Measurements from ENCODE around the gene LHX6. TPM values are rescaled to one million over a fixed set of nuclear protein-coding genes. Genes with fewer than 3 reads are reported as not detected.
A peak's percentile ranks its signal among the peaks of the same experiment; 100 is the strongest.

The LHX6 gene
- total RNA-seq, 1 donor from 2014 or later, result 0.34 TPM

DNA sequence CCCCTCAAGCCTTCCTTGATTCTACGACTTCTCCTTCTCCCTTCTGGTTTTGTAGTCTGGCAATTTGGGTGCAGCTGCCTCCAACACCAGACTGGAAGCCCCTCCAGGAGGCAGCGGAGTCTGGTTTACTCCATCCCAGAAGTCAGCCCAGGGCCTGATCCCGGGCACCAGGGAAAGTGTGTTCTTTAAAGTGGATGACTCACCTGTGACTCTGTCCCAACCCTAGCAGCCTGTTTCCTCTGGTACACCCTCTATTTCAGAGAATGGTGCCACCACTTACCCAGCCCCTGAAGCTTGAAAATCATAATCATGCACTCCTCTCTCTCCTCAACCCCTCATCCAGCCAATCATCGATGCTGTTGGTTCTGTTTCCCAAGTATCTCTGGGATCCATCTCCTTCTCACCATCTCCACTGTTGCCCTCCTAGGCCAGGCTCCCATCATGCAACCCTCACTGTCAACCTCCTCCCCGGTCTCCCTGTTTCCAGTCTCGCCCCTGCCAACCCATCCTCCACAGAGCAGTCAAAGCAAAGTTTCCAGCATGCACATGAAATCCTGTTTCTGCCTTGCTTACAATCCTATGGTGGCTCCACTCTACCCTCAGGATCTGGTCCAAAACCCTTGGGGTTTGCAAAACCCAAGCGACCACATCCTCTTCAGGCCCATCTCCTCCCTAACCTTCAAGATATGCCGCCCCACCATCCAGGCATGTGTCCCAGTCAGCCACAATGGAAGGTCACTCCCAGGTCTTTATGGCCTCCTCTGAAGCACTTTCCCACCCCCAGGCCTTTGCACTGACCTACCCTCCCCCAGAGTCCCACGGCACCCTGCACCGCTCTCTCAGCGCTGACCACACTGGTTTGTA, 10.5 kb downstream of the LHX6 start:
- no peak overlapping the region for H2AFZ ChIP-seq (ENCODE audit: low read depth, low read length)
- H3K9me3 ChIP-seq (ENCODE audit: insufficient read depth, low read depth, low read length), result no peaks in the 10 kb centered on the region
- no peak overlapping the region for H3K27ac Mint-ChIP-seq (ENCODE audit: unreplicated experiment)
- no peaks in the 10 kb centered on the region for H3K4me1 Mint-ChIP-seq (ENCODE audit: low read depth, unreplicated experiment)
- H3K4me1 ChIP-seq (ENCODE audit: insufficient read depth, low read length), result no peaks in the 10 kb centered on the region
- H3K4me2 ChIP-seq (ENCODE audit: low read length), result peak overlapping the region; percentile 42
- no peaks in the 10 kb centered on the region for H3K79me2 ChIP-seq (ENCODE audit: insufficient read depth, low read length)
- H3K9me3 Mint-ChIP-seq (ENCODE audit: unreplicated experiment), result peaks cover 24% of the 10 kb centered on the region
- H3K4me3 ChIP-seq (ENCODE audit: insufficient read depth, low read depth, low read length), result no peak overlapping the region
- DNase-seq (ENCODE audit: low read depth) (no peak), FAIRE-seq (no peak)
- peaks cover 97% of the 10 kb centered on the region for H3K27me3 ChIP-seq (ENCODE audit: insufficient read depth, low read length)
- TF ChIP-seq EZH2 (IDR thresholded peaks at IDR 0.05; ENCODE audit: insufficient read depth, low read length), result no peak
- TF ChIP-seq, protein P1, sequence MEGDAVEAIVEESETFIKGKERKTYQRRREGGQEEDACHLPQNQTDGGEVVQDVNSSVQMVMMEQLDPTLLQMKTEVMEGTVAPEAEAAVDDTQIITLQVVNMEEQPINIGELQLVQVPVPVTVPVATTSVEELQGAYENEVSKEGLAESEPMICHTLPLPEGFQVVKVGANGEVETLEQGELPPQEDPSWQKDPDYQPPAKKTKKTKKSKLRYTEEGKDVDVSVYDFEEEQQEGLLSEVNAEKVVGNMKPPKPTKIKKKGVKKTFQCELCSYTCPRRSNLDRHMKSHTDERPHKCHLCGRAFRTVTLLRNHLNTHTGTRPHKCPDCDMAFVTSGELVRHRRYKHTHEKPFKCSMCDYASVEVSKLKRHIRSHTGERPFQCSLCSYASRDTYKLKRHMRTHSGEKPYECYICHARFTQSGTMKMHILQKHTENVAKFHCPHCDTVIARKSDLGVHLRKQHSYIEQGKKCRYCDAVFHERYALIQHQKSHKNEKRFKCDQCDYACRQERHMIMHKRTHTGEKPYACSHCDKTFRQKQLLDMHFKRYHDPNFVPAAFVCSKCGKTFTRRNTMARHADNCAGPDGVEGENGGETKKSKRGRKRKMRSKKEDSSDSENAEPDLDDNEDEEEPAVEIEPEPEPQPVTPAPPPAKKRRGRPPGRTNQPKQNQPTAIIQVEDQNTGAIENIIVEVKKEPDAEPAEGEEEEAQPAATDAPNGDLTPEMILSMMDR (IDR thresholded peaks at IDR 0.05; ENCODE audit: insufficient read depth, low read depth, low read length), result no peak
- peaks cover 89% of the 10 kb centered on the region for H3K27me3 Mint-ChIP-seq (ENCODE audit: low read depth, unreplicated experiment)
- peaks cover 27% of the 10 kb centered on the region for H4K20me1 ChIP-seq (ENCODE audit: insufficient read depth, low read length)
- no peak overlapping the region for H3K27ac ChIP-seq (ENCODE audit: low read depth, low read length)
- no peak overlapping the region for H3K9ac ChIP-seq (ENCODE audit: low read length)
- H3K36me3 Mint-ChIP-seq (ENCODE audit: low read depth, unreplicated experiment), result no peaks in the 10 kb centered on the region
- no peaks in the 10 kb centered on the region for H3K36me3 ChIP-seq (ENCODE audit: insufficient read depth, low read length)
- H3K4me3 Mint-ChIP-seq (ENCODE audit: unreplicated experiment), result peak overlapping the region; percentile 4

DNA sequence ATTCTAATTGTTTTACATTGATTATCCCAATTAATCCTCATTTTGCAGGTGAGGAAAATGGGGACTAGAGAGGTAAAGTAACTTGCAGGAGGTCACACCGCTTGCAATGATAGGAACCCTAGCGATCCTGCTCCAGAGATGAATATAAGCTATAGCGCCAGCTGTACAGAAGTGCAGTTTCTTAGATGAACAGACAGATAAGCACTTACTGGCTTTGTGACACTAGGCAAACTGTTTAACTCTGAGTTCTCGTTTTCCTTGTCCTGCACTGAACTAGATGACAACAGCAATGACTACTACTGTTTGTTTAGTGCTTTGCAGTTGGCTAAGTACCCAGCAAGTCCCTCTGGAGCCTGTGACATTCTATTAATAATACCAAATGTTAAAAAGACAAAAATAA, 11.1 kb downstream of the LHX6 start:
- Histone ChIP-seq H3K9me3 (ENCODE audit: insufficient read depth, low read depth, low read length) (peaks cover 2% of the 10 kb centered on the region), H3K4me3 (ENCODE audit: insufficient read depth, low read depth, low read length) (no peak overlapping the region), H3K27ac (ENCODE audit: low read depth, low read length) (no peak overlapping the region), H4K20me1 (ENCODE audit: insufficient read depth, low read length) (peaks cover 27% of the 10 kb centered on the region), H3K79me2 (ENCODE audit: insufficient read depth, low read length) (no peaks in the 10 kb centered on the region), H3K27me3 (ENCODE audit: insufficient read depth, low read length) (peaks cover 97% of the 10 kb centered on the region), H3K36me3 (ENCODE audit: insufficient read depth, low read length) (no peaks in the 10 kb centered on the region), H3K4me1 (ENCODE audit: insufficient read depth, low read length) (no peaks in the 10 kb centered on the region), H2AFZ (ENCODE audit: low read depth, low read length) (no peak overlapping the region), H3K4me2 (ENCODE audit: low read length) (no peak overlapping the region), H3K9ac (ENCODE audit: low read length) (no peak overlapping the region)
- Mint-ChIP-seq H3K36me3 (ENCODE audit: low read depth, unreplicated experiment) (no peaks in the 10 kb centered on the region), H3K4me1 (ENCODE audit: low read depth, unreplicated experiment) (peaks cover 2% of the 10 kb centered on the region), H3K27ac (ENCODE audit: unreplicated experiment) (no peak overlapping the region), H3K27me3 (ENCODE audit: low read depth, unreplicated experiment) (peaks cover 89% of the 10 kb centered on the region), H3K4me3 (ENCODE audit: unreplicated experiment) (no peak overlapping the region), H3K9me3 (ENCODE audit: unreplicated experiment) (peaks cover 24% of the 10 kb centered on the region)
- DNase-seq (ENCODE audit: low read depth) (no peak), FAIRE-seq (no peak)
- TF ChIP-seq EZH2 (IDR thresholded peaks at IDR 0.05; ENCODE audit: insufficient read depth, low read length), result peak; percentile 48
- TF ChIP-seq, protein P1 (IDR thresholded peaks at IDR 0.05; ENCODE audit: insufficient read depth, low read depth, low read length), result no peak
